GM19238 (cell line): ENCODE data around the gene SLC24A3.

ENCODE experiments used
- DNase-seq: peaks from one replicate; pipeline ENCODE4 v3.0.0; 2011; ENCODE audit warnings: low spot score; ENCODE audit not compliant: insufficient read length

SLC24A3 gene

DNA sequence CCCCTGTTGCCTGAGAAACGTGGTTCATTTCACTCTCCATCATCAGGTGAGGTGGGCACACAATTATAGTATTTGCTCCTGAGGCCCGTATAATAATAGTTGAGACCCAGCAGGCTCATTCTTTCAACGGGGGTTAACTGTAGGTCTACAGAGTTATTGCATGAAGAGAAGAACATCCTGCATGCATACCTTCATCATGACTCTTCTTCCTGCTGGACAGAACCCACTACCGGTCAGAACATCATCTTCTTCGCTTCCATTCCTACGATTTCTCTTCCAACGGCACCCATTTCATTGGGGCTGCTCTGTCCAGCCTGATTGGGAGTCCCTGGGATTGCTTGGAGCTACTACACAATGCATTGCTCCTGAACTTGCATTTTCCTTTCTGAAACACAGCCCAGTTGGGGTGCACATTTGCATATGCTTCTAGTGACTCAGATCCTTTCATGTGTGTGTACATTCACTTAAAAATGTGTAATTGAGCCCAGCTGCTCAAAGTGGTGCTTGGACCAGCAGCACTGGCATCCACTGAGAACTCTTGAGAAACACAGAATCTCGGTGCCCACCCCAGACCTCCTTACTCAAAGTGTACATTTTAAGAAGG lies 57.4 kb downstream of the SLC24A3 start:
- DNase-seq: no peak

DNA sequence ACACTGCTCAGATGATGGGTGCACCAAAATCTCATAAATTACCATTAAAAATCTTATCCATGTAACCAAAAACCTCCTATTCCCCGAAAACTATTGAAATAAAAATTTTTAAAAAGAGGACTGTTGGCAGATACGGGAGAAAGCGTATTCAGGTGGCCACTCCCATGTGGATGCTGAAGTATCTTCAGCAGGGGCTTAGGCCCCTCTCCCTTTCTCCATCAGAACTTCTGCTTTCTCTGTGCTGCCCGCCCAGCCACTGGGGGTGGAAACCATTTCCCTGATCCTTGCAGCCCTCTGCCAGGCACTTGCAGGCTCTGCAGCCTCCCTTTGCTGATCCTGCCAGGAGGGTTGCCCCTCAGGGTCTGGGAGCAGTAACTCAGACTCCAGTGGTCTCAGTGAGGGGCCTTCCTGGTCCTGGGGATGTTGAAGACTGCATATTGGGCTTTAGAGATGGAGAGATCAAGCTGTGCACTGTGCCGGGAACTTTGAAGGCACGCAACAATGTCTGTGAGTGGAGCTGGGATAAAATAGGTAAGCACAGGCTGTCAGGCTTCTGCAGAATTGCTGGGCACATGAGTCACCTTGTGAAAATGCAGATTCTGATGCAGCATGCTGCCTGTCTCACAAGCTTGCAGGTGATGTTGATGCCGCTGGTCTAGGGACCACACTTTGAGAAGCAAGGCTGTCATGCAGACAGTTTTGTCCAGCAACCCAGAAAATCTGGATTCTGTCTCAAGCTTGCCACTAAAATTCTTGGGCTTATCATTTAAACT lies 59.6 kb downstream of the SLC24A3 start:
- no peak for DNase-seq

DNA sequence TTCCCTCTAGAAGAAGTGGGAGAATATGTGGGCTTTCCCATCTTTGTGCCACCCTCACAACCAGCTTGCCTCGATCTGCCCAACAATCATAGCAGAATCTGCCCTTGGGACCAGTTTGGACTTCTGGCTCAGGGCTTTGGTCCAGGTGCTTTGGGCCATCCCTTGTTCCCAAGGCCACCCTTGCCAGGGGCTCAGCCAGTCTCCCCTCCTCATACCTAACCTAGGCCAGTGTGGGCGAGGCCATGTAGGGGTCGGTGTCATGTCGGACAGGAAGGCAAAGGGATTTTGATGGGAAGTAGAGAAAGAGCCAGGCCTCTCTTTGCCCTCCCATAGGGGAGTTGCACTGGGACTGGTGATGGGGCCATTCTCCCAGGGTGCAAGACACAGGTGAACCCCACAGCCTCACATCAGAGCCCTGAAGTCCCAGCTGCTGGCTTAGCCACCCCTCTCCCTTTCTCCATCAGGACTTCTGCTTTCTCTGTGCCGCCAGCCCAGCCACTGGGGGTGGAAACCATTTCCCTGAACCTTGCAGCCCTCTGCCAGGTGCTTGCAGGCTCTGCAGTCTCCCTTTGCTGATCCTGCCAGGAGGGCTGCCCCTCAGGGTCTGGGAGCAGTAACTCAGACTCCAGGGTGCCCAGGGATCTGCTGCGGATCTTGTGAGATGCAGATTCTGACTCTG lies 60.7 kb downstream of the SLC24A3 start:
- no peak for DNase-seq

DNA sequence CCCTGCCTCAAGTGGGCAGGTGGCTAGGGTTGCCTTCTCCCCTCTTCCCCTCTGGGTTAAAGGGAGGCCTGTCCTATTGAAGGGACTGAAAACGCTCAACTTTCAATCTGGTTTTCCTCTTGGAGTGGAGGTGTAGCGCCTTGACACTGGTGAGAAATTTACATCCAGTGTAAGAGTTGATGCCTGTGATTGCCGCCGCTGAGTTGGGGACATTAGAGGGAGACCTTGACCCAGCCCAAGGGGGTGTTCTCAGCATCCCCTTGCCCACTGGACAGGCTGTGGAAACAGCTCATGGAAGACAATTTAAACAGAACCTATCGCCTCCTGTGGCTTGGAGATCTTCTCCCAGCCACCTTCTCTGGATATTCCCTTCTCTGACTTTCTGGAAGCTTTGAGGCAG lies 61.6 kb downstream of the SLC24A3 start:
- DNase-seq: no peak

DNA sequence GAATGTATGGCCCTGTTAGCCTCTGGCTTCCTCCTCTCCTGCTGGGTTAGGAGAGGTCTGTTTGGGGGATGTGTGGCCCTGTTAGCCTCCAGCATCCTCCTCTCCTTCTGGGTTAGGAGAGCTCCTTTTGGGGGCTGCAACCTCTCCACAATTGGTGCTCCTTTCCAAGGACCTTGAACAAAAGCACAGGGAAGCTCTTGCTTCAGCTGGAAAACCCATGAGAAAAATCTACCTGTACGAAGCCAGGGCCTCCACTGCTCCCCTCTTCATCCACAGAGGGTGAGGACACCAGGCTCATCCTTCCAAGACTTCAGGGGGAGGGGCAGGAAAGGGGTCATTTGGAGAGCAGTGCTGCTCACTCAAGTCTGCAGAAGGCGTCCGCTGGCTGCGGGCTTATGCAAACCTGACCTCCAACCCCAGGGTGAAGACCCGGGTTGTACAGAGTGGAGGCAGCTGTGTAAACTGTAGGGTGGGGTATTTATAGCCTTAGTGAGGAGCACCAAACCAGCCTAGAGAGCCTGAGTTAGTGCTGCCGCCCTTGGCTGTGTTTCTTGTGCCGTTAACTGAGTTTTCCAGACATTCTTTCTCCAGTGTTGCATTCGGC lies 62.1 kb downstream of the SLC24A3 start:
- DNase-seq: no peak

DNA sequence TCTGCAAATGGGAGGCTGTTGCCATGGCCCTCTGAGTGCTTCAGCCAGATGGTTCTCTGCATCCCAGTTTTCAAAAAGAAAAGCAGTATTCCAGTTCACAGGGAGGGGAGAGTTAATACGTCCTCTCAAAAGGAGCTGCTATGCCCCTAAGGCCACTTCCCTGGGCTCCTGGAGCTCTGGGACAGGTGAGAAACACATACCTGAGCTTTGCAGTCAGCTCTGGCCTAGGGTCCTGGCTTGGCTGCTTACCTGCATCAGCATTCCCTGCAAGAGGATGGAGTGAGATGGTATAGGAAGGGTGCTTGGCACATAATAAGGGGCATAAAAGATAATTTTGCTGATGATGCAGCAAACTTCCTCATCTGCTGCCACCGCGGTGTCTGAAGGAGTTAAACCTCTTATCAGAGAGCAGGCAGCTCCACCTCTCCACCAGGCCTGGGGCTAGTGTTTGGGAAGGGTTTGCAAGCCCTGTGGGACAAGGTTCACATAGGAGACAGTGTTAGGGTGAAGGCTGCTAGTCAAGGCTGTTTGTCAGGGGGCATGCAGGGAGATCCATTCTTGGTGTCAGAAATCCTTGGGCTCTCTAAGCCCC lies 62.7 kb downstream of the SLC24A3 start:
- DNase-seq: no peak

DNA sequence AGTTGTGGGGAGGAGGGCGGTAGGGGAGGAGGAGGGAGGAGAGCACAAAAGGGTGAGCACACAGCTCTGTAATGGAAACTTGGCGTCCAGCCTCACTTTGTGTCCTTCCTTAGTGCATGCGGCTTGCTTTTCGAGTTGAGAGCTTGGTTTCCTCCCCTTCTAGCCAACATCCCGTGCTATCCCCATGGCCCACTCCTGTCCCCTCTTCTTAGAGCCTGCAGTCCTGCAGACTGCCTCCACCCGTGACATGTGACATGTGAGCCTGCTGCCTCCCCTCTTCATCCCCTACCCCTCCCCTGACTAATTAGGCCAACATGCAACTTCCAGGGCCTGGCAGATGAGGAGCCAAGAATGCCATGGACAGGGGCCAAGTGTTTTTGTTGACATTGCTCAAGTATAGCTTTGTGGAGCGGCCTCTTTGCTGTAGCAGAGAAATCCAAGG lies 63.2 kb downstream of the SLC24A3 start:
- no peak for DNase-seq

DNA sequence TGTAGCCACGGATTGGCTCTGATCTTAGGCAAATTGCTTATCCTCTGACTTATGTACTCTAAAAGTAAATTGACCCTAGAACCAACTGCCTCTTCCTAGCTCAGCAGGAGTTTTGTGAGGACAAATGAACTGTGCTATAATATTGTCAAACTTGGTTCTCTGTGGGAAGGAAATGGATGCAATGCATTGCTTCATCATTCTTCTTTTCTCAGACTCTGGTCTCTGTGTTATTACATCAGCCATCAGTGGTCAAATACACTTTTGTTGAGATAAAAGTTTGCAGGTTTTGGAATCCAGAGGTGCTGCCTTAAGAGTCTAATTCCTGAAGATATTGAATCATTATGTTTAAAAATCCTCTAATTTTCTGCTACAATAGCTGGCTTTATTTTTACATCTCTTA lies 64.9 kb downstream of the SLC24A3 start:
- no peak for DNase-seq

DNA sequence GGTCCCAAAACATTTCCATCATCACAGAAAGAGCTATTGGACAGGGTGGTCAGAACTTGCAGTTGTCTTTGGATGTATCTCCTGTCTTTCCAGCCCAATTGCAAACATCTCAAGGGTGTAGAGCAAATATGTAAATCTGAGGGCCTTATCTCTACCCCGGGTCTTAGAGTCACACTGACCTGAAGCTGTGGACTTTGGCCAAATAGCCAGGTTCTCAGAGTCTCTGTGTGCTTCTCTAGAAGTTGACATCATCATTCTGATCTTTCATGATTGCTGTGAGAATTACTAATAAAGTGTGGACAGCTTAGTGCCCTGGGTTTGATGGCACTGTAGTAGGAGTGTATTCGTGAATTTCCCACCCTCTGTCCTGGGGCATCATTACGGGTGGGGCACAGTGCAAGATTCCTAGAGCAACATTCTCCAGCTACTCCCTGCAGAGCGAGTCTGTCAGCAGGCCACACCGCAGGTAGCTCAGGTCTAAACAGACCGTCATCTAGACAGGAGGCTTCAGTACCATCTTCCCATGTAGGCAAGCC lies 71.1 kb downstream of the SLC24A3 start:
- no peak for DNase-seq

DNA sequence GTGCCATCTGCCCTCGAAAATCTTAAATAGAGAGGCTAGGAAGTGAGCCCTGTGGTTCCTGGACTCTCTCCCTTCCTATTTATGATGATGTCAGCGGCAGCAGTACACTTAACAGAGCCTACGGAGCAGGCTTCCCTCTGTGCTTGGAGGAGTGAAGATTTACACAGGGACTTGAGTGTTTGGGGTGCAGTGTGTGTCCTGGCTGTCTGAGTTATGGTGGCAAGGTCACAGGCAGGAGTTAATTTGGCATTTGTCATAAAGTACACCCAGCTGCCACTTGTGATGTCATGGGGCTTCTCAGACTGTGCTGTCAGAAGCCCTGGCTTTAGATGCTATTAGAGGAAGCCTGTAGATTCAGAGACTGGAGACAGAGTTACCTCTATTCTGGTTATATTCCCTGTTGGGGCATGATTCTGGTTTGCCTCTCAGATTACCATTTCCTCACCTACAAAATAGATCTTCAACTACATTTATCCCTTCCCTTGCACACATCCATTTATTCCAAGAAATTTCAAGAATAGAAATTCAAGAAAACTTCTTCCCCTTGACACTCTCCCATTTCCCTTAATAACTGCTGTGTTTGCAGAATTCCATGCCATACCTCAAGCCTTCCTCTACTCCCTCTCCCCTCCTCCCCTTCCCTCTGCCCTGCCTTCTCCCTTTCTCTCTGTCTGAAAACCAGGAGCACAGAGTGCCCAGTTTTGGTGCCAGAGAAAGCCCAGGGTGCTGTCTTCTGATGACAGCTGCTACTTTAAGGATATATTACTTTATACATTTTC lies 72.1 kb downstream of the SLC24A3 start:
- DNase-seq: no peak

DNA sequence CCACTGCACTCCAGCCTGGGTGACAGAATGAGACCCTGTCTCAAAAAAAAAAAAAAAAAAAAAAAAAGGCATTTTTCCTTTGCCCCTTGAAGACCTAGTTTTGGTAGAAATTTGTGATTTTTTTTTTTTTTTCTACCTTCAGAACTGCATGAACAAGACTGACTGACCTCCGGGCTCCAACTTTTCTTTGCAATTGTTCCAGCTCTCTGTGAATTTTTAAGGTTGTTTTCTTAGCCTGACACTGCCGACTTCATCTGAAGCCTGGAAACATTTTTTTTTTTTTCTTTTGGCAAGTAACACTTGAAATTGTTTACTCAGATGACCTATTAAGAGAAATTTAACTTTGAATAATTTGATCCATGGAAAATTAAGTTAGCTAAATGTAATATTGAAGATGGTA lies 73.0 kb downstream of the SLC24A3 start:
- no peak for DNase-seq

DNA sequence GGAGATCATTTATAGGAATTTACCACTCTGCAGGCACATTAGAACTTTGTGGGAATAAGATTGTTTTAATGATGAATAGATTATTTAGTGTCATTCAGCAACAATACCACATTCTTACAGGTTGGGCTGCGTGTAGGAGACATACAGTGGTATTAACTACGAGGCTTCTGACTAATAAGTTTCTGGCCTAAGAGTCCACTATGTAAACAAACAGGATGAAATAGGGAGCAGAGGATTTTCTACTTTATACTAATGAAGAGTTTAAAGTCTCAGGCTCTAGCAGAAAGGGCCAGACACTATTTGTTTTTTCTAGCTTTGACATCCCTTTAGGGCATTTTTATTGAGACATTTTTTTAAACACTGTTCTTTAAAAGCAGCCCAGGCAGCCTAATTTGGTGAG lies 75.6 kb downstream of the SLC24A3 start:
- DNase-seq: no peak

DNA sequence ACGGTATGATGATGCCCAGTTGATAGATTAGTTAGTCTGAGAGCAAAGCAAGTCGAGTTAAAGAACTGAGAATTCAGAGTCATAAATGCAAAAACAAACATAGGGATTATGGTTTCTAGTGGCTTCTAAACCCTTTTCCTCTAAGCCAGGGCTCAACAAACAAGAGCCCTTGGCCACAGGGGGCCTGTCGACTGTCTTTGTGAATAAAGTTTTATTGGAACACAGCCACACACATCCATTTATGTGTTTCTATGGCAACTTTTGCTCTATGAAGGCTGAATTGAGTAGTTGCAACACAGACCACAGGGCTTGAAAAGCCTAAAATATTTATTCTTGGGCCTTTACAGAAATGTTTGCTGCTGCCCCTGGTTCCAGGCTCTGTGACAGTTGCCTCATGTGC lies 76.2 kb downstream of the SLC24A3 start:
- no peak for DNase-seq

DNA sequence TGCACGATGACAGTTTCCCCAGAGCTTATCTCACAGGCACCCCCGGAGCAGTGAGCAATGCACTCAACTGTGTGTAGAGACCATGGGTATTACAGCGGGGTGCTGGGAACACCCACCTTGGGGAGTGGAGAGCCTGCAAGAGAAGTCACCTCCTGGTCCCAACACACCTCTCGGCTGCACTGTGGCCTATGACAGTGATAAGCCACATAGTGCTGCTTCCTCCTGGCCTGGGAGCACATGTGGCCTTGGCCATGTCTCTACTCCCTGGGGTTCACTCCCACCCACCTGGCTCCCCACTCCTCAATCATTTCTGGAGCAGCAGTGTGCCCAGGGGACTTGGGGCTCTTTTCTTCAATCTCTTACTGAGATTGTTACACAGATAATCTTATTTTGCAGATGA lies 77.0 kb downstream of the SLC24A3 start:
- no peak for DNase-seq

DNA sequence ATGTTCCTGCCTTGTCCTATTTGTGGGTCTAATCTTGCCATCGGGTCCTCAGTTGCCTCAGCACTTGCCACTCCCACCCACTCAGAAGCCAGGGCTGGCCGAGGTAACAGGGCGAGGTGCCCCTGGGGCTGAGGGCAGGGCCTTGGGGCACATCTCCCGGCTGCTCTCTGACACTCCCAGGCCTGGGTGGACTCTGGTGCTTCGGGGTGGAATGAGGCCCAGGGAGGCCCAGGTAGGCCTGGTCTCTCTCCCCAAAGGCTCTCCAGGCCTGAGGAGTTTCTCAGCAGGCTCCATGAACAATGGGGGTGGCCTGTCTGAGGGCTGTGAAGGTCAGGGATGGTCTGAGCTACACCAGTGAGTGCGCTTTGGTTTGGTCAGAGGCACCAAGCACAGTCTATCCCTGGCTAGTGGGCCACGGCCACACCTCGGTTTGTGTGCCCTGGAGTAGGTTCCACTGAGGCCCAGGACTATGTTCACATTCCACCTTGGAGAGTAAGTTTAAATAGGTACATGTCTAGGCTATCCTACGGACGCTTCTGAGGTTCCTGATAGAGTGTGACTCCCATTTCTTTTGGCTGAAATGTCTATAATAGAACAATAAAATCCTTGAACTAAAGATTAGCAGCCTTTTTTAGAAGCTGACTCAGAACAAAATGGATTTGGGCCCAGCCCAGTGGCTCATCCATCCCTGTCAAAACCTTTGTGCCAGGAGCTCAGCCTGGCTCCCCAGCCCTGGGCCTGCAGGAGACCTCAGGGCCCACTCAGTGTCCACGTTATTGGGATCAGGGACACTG lies 78.8 kb downstream of the SLC24A3 start:
- no peak for DNase-seq

DNA sequence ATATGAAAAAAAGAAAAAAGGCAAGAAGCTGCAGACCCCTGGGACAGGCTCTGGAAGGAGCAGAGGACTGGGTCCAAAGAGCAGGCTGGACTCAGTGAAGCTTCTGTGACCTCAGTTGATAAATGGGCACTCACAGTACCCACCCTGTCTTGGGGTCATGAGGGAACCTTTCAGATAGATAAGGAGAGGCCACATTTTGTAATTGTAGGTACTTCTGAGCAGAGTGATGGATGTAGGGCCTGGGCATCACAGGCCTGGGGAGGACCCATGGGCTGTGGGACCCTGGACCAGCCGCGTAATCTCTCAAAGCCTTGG lies 79.3 kb downstream of the SLC24A3 start:
- no peak for DNase-seq

DNA sequence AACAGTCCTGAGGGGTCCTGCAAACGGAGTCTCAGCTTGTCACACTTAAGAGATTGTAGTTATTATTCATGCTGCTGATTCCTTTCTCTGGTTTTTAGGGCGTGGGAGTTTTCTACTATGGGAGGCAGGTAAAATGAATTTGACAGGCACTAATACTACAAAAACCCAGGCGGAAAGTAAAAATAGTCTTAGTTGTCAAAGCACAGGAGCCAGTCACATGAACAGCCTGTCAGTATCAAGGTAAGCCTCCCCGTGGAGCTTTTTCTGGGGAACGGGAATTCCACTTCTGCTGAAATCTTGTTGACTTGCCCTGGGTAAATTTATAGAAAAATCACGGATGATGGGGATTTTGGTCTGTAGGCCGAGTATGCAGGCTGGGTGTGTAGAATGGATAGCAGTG lies 79.8 kb downstream of the SLC24A3 start:
- no peak for DNase-seq

DNA sequence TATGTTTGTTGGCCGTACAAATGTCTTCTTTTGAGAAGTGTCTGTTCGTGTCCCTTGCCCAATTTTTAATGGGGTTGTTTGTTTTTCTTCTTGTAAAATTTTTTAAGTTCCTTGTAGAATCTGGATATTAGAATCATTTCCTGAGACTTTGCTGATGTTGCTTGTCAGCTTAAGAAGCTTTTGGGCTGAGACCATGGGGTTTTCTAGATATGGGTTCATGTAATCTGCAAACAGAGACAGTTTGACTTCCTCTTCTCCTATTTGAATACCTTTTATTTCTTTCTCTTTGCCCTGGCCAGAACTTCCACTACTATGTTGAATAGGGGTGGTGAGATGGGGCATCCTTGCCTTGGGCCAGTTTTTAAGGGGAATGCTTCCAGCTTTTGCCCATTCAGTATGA lies 82.6 kb downstream of the SLC24A3 start:
- no peak for DNase-seq

DNA sequence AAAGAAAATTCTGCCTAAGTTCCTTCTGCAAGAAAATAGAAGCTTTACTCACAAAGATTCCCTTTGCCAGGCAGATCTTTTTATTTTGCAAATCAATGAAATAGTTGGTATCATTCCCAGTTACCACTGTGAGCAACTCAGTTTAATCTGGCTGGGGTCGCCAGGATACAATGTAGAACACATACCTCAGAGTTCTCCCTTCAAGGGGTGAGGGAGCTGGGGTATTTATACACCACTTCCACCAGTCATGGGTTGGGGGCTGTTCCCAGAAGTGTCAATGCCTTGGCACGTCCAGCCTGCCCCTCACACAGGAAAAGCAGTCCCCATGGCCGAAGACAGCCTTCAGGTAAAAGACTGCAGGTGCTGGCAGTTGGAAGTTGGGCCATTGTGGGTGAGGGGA lies 86.2 kb downstream of the SLC24A3 start:
- no peak for DNase-seq

DNA sequence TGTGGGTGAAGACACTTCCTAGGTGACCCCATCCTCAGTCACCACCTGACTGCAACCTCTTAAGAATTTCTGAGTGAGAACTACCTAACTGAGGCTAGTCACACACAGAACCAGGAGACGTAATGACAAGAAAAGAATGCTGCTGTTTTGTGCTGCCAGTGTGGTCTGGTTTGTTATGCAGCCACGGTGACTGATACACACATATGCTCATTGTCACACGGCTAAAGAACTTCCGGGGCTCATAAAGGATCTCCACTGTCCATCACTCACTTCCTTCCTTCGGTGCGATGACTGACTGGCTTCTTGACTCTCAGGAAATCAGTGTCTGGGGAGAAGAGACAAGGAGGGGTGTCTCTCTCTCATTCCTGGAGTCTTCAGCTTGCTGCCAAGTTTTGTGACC lies 88.0 kb downstream of the SLC24A3 start:
- DNase-seq: no peak
